NCI-H526 (cell line): ENCODE data around the gene CLIC4.

Experiments used
- DNase-seq, 2 experiments: peaks; one replicate each; lab custom pipeline; 2025; lab: John Stamatoyannopoulos, UW

CLIC4 gene

DNA sequence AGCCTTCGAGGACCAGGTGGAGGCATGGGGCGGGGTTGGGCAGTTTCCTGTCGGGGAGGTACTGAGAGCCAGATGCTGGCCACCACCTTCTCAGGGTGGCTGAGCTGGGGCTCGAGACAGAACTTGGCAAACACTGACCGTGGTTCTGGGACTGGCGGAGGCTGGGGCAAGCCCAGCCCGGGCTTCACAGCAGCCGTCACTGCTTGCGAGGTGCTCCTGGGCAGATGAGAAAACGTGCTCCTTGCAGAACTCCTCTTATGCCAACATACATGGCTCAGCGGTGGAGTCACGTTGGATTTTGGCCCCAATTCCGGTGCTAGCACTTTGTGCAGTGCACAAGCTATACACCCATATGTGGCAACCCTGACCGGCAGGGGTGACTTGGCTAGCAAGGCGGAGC, 115.6 kb downstream of the CLIC4 start:
- DNase-seq, result no peak

DNA sequence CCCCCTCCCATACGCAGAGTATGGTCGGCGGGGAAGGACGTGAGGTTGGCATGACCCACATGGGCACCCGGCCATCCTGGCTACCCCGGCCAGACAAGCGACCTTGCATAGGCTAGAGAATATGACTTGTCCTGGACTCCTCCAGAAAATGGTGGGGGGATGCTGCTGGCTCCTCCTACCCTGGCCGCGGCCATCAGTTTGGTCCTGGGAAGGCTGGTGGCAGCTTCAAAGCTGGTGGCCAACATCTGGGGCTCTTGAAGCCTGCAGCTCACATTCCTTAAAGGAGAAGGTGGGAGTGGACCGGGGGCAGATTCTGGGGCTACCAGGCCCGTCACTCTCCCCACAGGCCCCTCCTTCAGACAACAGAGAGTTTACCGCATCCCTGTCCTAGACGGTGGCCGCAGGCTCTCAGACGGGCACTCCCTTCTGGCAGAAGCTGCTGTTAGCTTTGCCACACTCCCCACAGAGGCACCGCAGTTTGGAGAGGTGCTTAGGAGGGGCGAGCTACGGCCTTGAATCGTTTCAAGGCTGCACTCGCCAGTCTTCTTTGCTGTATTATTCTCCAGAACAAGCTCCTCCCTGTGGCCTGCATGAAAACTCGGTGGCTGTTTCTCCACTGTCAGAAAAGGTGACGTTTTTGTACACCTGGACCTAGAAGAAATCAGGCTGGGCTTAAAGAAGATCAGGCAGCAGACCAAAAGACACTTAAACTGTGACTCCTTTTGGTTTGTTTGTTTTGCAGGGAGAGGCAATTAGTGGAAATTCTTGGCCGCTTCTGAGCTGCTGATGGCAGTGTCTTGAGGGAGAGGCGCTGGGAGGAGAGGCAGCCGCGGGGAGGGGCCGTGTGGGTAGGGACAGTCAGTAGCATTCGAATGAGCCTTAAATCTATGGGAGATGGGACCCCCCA, 116.8 kb downstream of the CLIC4 start:
- no peak for DNase-seq

DNA sequence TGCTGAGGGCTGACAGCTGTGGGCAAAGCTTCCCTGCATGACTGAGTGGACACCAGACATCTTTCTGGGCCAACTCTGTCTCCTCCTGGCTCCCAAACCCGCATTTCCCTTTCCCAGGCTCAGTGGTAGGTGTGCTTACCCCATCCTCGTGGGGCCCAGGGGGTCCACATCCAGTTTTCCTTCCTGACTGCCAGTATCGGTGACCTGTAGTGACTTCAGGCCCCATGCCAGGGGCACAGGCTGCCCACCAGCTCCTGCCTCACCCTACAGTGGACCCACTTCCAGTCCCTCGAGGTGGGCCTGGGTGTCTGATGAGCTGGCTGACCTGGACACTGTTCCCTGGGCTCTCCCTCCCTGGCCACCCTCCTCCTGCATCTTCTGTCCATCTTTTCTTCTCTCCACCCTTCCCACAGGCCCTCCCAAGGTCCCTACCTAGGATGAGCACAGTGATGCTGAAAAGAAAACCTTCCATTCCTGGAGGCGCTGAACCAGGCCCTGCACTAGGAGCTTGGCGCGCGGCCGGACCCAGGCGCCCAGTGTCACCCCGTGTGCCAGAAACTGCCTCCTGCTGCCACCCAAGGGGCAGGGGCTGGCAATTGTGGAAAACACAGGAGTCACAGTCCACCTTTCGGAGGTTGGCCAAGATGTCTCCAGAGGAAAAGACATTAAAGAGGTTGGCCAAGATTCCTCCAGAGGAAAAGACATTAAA, 117.7 kb downstream of the CLIC4 start:
- no peak for DNase-seq

DNA sequence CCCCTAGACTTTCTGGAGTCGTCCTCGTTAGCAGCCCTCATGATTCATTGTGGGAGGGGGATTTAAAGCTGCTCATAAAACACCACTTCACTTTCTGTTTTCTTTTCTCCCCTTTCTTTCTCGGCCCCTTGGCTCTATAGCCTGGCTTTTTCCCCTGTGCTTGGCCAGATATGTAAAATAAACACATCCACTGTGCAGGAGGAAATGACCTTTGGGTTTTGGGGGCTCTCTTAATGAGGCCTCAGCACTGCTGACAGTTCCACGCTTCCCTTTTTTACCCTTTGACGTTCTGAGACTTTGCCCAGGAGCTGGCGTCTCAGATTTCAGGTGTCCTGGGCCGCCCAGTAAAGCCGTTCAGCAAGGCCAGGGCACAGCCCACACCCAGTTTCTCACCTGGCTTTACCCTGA, 119.1 kb downstream of the CLIC4 start:
- peak; percentile 17 to 32 for DNase-seq

DNA sequence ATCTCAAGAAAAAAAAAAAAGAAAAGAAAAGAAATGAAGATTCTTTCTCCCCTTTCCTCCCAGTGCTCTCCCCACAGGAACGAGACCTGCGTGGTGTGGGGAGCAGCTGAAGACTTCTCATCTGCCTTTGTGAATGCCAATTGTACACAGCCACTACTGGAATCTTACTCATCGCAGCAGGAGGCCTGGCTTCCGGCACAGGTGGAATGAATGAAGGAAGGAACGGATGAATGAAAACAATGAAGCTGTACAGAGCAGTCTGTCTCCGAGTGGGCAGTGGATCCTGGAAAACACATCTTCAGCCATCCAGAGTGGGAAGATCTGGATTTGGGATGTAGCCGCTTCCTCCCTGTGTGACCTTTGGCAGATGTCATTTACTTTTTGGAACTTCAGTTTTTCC, 119.9 kb downstream of the CLIC4 start:
- no peak for DNase-seq

DNA sequence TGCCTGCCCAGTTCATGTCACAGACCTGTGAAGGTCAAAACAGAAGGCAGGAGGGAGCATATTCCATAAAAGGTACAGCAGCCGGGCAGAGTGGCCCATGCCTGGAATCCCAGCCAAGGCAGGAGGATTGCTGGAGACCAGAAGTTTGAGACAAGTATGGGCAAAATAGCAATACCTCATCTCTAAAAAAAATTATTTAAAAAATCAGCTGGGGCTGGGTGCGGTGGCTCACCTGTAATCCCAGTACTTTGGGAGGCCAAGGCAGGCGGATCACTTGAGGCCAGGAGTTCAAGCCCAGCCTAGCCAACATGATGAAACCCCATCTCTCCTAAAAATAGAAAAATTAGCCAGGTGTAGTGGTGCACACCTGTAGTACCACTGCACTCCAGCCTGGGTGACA, 120.3 kb downstream of the CLIC4 start:
- no peak for DNase-seq

DNA sequence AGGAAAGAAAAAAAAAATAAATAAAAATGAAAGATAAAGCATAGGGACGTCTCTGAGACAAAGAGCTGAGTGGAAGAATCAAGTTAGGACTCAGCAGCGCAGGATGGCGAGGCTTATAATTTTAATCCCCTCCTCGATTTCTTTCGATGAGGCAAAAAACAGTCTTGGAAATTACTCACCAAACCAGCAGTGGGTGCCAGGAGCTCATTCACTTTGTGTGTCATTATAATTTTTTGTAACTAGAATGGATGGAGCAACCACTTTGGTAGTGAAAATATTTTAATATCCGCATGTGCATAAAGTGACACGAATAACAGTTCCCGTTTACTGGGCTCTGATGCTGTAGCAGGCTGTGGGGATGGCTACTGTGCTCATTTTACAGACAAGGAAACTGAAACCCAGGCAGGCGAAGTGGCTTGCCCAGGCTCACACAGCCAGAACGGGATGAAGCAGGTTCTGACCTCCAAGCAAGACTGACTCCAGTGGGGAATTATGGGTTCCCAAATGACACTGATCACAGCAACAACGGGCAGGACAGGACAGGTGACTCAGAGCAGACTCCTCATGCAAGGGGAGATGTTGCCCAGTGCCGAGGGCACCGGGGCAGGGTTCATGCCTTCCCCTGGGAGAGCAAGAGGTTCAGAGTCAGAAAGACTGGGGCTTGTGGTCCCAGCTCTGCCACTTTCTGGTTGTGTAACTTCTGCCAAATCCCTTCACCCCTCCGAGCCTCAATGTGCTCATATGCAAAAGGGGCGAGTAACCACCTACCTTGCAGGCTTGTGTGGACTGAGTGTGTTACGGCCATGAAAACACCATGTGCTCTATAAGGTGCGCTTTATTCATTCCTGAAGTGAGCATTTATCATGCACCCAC, 121.2 kb downstream of the CLIC4 start:
- no peak for DNase-seq

DNA sequence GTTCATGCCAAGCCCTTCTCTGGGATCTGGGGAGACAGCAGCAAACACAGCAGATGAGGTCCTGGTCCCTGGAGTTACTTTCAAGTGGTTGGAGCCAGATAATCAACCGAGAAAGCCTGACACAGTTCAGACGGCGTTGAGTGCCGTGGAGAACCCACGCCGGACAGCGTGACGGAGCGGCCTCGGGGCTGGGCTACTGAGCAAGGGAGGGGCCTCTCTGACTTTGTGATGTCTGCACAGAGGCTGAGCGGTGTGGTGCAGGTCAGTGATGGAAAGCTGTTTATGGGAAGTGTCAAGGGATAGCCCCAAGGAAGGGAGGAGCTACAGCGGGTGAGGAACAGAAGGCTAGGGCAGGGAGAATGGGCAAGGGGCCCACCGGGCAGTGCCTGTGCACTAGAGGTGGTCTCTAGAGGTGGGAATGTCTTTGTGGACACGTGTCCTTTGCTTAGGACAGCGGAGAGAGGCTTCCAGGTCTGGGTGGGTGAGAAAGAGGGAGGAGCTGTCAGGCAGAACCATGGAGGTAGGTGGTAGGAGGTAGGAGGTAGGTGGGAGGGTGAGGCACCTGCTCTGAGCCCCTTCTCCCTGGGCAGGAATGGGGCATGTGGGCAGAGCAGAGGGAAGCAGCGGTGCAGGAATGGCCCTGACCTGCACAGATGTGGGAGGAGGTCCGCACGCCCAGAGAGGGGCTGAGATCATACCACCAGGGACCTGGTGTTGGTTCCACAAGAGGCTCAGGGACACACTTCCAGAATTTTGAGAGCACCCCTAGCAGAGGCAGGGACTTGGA, 122.0 kb downstream of the CLIC4 start:
- DNase-seq, result no peak

DNA sequence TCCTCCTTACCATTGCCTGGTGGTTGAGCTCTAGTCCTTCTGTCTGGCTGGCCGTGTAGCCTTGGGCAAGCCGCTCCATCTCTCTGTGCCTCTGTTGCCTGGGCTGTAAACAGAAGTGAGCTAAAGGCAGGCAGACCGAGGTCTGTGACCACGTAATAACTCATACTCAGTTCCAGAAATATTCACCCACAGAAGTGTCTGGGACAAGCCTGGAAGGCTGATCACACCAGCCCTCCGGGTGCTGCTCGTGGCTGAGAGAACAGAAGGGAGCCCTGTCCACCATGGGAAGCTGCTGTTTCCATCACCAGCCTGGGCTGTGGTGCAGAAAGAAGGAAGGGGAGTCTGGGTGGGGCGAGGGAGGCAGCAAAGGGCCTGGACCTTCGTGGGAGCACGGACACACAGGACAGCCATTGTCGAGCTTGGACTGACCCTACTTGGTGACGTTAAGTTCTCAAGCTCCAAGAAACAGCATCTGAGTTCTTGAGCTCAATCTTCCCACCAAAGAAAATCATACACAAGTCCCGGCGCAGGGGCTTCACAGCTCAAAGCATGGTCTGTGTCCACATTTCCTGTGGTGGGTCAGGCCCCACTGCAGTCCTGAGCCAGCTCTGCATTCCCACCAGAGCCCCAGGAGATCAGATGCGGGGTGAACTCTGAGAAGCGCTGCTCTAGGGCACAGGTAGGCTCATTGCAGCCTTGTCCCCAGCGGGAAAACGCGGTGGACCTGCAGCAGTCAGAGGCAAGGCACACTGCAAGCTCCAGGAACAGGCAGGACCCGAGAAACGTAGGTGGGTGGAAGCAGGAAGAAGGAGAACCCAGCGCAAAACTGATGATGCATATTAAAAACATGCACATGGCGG, 123.0 kb downstream of the CLIC4 start:
- DNase-seq, result no peak

DNA sequence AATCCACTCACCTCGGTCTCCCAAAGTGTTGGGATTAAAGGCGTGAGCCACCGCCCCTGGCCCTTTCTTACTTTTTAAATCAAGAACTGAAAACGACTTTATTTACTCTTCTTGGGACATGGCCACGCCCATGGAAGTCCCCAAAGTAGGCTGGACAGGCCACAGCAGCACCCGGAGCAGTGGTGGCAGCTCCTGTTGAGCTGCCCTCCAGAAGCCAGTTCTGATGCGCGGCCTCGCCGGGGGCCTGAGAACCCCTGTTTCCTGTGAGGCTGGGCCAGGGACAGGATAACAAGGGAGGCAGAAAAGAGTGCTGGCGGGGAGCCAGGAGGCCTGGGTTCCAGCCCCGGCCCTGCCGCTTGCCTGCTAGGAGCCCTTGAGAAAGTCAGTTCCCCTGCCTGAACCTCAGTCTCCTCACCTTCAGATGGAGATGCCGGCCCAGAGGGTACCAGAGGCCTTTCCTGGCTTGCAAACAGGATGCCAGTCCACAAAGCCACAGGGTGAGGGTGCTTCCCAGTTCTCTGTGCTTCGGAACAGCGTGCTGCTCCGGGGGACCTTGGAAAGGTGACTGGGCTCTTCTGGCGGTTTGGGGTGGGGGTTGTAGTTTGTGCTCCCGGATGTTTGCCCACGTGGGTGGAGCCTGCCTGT, 125.4 kb downstream of the CLIC4 start:
- no peak for DNase-seq

DNA sequence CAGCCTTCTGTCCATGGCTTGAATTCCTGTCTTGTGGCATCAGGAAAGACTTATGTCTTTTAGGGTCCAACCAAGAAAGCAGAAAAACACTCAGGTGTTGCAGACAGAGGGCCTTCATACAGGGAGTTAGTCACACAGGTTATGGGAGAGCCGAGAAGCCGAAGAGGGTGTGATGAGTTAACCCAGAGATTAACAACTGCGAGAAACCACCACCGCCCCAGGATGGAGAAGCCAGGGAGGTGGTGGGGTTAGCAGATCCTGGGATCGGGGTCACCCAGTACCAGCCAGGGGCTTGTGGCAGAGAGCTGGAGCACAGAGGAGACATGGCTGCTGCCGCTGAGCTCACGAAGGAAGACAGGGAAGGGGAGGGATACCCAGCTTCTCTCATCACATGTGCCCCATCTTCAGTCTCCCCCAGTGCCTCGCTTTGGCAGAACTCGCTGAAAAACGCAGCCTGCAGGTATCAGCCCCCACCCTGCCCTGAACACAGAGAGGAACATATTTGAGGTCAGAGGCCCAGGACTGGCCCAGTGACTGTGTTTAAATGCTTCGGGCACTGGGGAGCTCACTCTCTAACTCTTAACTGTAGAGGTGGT, 126.2 kb downstream of the CLIC4 start:
- DNase-seq, result no peak

DNA sequence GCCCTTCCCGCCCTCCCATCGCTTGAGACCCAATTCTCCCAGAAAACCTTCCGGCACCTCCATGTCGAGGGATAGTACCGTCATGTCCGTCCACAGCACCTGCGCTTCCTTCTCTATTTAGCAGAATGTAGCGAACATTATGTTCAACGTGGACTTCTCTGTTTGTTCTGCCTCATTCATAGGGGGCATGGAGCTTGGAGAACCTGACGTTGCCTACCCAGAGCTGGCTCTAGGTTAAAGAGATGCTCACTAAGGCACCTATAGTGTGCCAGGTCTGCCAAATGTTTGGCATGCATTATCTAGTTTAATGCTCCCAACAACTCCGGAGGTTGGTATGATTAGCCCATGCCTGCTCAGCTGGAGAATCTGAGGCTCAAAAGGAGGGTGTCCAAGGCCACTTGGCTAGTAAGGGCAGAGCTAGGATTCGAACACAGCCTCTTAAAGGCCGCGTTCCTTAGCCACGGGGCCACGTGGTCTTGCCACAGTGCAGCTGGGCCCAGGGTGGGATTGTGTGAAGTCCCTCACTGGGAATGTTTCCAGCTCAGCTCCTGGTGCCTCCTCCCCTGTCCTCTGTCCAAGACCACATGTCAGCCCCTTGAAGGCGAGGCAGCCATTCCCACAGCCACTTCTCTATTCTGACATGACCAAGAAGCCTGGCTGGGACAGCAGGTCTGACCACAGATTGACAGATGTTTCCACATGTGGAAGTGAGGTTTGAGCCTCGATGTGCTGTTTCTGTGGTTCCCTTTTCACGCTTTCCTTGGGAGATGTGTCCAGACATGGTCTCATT, 127.0 kb downstream of the CLIC4 start:
- DNase-seq, result no peak

DNA sequence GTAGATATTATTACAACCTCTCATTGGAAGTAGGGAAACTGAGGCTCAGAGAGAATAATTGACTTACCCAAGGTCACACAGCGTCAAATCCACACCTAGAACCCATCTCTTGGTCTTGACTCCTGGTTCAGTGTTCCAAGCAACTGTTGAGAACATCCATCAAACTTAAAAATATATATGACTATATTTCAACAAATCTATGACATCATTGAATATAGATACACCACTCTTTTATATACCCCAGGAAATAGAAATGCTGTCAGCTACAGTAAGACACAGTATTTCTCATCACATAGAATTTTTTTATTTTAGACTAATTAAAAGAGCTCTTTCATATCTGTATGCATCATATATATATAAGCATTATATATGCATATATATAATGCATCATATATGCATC, 127.9 kb downstream of the CLIC4 start:
- DNase-seq, result no peak

DNA sequence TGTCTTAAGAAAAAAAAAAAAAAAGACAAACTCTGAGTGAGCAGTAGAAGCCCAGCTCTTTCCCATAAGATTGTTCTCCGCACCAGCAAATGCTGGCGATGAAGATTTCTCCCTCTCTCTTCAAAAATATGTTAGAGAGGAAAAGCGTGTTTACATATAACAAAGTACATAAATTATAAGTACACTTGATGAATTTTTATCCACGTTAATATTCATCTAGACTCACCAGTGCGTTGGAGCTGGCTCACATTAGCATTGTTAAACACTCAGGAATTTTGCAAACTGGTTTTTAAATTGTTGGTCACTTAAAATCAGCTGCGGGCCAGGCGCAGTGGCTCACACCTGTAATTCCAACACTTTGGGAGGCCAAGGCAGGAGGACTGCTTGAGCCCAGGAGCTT, 128.8 kb downstream of the CLIC4 start:
- DNase-seq, result no peak

DNA sequence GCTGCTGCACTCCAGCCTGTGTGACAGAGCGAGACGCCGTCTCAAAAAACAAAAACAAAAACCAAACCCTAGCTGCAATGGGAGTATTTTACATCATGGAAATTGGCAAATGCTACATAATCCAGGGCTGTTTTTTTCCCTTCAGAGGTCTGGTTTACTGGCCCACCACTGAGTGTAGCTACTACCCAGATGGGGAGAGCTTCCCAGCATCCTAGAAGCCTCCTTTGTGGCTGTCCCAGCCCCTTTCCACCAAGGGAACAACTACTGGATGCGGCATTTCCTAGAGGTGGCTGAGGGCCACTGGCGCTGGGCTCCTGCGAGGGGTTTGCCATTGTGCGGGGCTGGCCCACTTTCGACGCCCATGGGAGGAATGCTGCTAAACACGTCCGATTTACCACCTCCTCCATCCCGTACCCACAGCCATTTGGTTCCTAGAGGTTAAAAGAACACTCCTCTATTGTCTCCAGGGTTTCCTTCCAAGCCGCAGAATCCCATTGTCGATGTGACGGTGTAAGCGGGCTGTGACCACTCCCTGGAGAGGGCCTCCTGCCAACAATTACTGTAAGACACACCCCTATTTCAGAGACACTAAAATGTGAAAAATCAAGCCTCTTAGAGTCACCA, 129.5 kb downstream of the CLIC4 start:
- DNase-seq, result no peak

DNA sequence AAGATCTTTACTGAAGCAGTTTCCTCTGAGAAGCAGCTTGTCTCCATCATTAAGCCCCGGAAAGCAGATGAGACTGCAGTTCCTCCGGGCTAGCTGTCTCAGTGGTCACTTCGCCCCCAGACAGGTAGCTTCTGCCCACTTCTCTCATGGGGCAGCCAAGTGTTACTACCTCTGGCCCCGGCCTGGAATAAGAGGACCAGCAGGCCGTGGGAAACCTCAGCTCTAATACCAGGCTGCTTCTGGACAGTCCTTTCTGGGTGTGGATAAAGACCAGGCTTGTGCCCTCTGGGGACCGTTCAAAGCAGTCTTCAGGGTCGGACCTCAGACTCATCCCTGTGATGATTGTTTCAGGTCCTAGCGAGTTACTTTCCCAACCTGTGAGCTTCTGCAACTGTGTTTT, 130.0 kb downstream of the CLIC4 start:
- no peak for DNase-seq

DNA sequence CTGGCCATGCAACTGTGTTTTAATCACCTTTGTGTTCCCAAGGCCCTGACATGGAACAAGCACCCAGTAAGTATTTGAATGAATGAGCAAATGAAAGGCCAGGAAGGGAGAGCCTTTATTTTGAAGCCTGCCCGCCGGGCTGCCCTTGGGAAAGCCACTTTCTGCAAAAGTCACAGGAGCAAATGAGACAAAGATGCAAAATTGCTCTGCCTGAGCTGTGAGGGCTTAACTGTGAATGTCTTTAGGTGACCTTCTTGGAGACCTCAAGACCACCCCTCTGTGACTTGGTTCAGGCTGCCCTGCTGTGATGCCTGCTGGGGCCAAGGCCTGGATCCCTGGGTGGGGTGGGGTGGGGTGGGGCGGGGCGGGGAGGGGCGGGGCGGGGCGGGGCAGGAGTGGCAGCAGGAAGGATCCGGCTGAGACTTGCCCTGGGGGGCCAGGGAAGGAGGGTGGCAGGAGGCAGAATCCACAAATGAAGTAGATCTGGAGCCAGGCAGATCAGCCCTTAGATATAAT, 130.8 kb downstream of the CLIC4 start:
- no peak for DNase-seq

DNA sequence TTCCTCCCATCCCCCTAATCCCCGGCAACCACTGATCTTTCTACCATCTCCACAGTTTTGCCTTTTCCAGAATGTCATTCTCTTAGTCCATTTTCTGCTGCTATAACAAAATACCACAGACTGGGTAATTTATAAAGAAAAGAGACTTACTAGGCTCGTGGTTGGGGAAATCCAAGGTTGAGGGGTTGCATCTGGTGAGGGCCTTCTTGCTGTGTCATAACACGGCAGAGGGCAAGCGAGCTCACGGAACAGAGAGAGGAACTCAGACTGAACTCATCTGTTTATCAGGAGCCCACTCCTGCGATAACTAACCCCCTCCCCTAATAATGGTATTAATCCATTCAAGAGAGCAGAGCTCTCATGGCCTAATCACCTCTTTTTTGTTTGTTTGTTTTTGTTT, 132.8 kb downstream of the CLIC4 start:
- no peak for DNase-seq
